Measurements from ENCODE around the gene PTPRQ.

Gene PTPRQ

GRCh38 chr12:80556566-80556965 is 112.5 kb downstream of the PTPRQ start:
- DNase-seq (ENCODE audit: low spot score) = no peak

GRCh38 chr12:80559766-80560165 is 115.7 kb downstream of the PTPRQ start:
- DNase-seq (ENCODE audit: low spot score) = no peak

- DNase-seq (ENCODE audit: low spot score) = no peak
Measured at GRCh38 chr12:80565271-80565670, 121.2 kb downstream of the PTPRQ start.

GRCh38 chr12:80567401-80567800 is 123.4 kb downstream of the PTPRQ start:
- no peak for DNase-seq (ENCODE audit: low spot score)

- no peak for DNase-seq (ENCODE audit: low spot score)
Measured at GRCh38 chr12:80576641-80577418, 132.8 kb downstream of the PTPRQ start.

GRCh38 chr12:80580254-80580653 is 136.2 kb downstream of the PTPRQ start:
- no peak for DNase-seq (ENCODE audit: low spot score)

GRCh38 chr12:80581783-80582182 is 137.7 kb downstream of the PTPRQ start:
- DNase-seq (ENCODE audit: low spot score) = no peak

GRCh38 chr12:80582431-80582830 is 138.4 kb downstream of the PTPRQ start:
- DNase-seq (ENCODE audit: low spot score) = no peak

GRCh38 chr12:80589077-80589476 is 145.0 kb downstream of the PTPRQ start:
- no peak for DNase-seq (ENCODE audit: low spot score)

- no peak for DNase-seq (ENCODE audit: low spot score)
Measured at GRCh38 chr12:80590085-80590484, 146.1 kb downstream of the PTPRQ start.

- DNase-seq (ENCODE audit: low spot score) = no peak
Measured at GRCh38 chr12:80593766-80594165, 149.7 kb downstream of the PTPRQ start.

- DNase-seq (ENCODE audit: low spot score) = no peak
Measured at GRCh38 chr12:80596509-80596908, 152.5 kb downstream of the PTPRQ start.

- DNase-seq (ENCODE audit: low spot score) = peak; percentile 14
Measured at GRCh38 chr12:80598004-80598606, 154.1 kb downstream of the PTPRQ start.

GRCh38 chr12:80602455-80602854 is 158.4 kb downstream of the PTPRQ start:
- no peak for DNase-seq (ENCODE audit: low spot score)

GRCh38 chr12:80607361-80608135 is 163.5 kb downstream of the PTPRQ start:
- DNase-seq (ENCODE audit: low spot score) = no peak

- DNase-seq (ENCODE audit: low spot score) = no peak
Measured at GRCh38 chr12:80617733-80618132, 173.7 kb downstream of the PTPRQ start.

GRCh38 chr12:80620281-80620680 is 176.2 kb downstream of the PTPRQ start:
- DNase-seq (ENCODE audit: low spot score) = no peak

GRCh38 chr12:80622271-80622670 is 178.2 kb downstream of the PTPRQ start:
- DNase-seq (ENCODE audit: low spot score) = peak; percentile 10

GRCh38 chr12:80625051-80625450 is 181.0 kb downstream of the PTPRQ start:
- DNase-seq (ENCODE audit: low spot score) = no peak

- DNase-seq (ENCODE audit: low spot score) = no peak
Measured at GRCh38 chr12:80625901-80626300, 181.9 kb downstream of the PTPRQ start.

- no peak for DNase-seq (ENCODE audit: low spot score)
Measured at GRCh38 chr12:80627782-80628181, 183.7 kb downstream of the PTPRQ start.

GRCh38 chr12:80632835-80633234 is 188.8 kb downstream of the PTPRQ start:
- no peak for DNase-seq (ENCODE audit: low spot score)

- no peak for DNase-seq (ENCODE audit: low spot score)
Measured at GRCh38 chr12:80634903-80635302, 190.9 kb downstream of the PTPRQ start.
